CD14-positive monocyte (primary cell): Measurements from ENCODE around the gene CPED1. TPM values are rescaled to one million over a fixed set of nuclear protein-coding genes. Genes with fewer than 3 reads are reported as not detected.

Experiments used
- DNase-seq, 3 donors: peaks; one replicate each; pipeline ENCODE4 v3.0.0-alpha.2; 2011 to 2022
- H2AFZ ChIP-seq: 2 replicates; pipeline ENCODE4 v1.6.0; 2012; ENCODE audit warnings: mild to moderate bottlenecking, low read depth, low read length, inconsistent platforms; ENCODE audit not compliant: insufficient read depth, poor library complexity, severe bottlenecking
- H3K27ac ChIP-seq, 2 donors: 1 replicate in 1 of 2; 2 replicates in 1 of 2; pipeline ENCODE4 v1.5.1; 2012 to 2013; ENCODE audit warnings: low read length in 2 of 2, control low read depth in 1 of 2, inconsistent platforms in 1 of 2, low read depth in 1 of 2, mild to moderate bottlenecking in 1 of 2
- H3K27me3 ChIP-seq, 2 donors: one replicate each; pipeline versions ENCODE4 v1.6.0 to v1.6.1; 2011 to 2013; ENCODE audit warnings: low read length in 2 of 2; ENCODE audit not compliant: control insufficient read depth in 2 of 2, insufficient read depth in 2 of 2
- H3K36me3 ChIP-seq, 2 donors: replicated peaks in 1 of 2; 1 replicate in 1 of 2; 2 replicates in 1 of 2; pipeline versions ENCODE4 v1.5.1 to v1.6.1; 2012 to 2013; ENCODE audit warnings: low read length in 2 of 2, control low read depth in 1 of 2, inconsistent platforms in 1 of 2, mild to moderate bottlenecking in 1 of 2; ENCODE audit not compliant: insufficient read depth in 2 of 2, control insufficient read depth in 1 of 2
- H3K4me1 ChIP-seq, 2 donors: 1 replicate in 1 of 2; 2 replicates in 1 of 2; pipeline versions ENCODE4 v1.5.1 to v1.6.1; 2012 to 2013; ENCODE audit warnings: low read length in 2 of 2, control low read depth in 1 of 2, inconsistent platforms in 1 of 2, mild to moderate bottlenecking in 1 of 2, moderate library complexity in 1 of 2; ENCODE audit not compliant: insufficient read depth in 2 of 2, control insufficient read depth in 1 of 2
- H3K4me2 ChIP-seq: replicated peaks from 2 replicates; pipeline ENCODE3; 2012; ENCODE audit warnings: low read length, moderate library complexity, mild to moderate bottlenecking; ENCODE audit not compliant: poor library complexity, severe bottlenecking; ENCODE audit errors: extremely low read depth
- H3K4me3 ChIP-seq, 3 experiments: fragments of 200-600 bp in 1 of 3; sonication (generic) in 1 of 3; replicated peaks in 1 of 3; 1 replicate in 2 of 3; 2 replicates in 1 of 3; pipeline ENCODE4 v1.5.1; 2011 to 2013; ENCODE audit warnings: low read length in 3 of 3, mild to moderate bottlenecking in 3 of 3, control low read depth in 2 of 3, low read depth in 2 of 3, inconsistent platforms in 1 of 3, moderate library complexity in 1 of 3
- H3K79me2 ChIP-seq: 2 replicates; pipeline ENCODE4 v1.6.0; 2012; ENCODE audit warnings: mild to moderate bottlenecking, control low read depth, inconsistent platforms, low read length, moderate library complexity; ENCODE audit not compliant: insufficient read depth
- H3K9ac ChIP-seq: 2 replicates; pipeline ENCODE4 v1.6.0; 2017; ENCODE audit warnings: low read length, mild to moderate bottlenecking; ENCODE audit not compliant: insufficient read depth, poor library complexity, severe bottlenecking
- H3K9me3 ChIP-seq, 2 donors: replicated peaks in 1 of 2; 1 replicate in 1 of 2; 2 replicates in 1 of 2; pipeline versions ENCODE4 v1.5.1 to v1.6.1; 2012 to 2013; ENCODE audit warnings: low read length in 2 of 2, control low read depth in 1 of 2; ENCODE audit not compliant: control insufficient read depth in 1 of 2, insufficient read depth in 1 of 2
- H4K20me1 ChIP-seq: 2 replicates; pipeline ENCODE4 v1.6.0; 2012; ENCODE audit warnings: mild to moderate bottlenecking, low read length, control low read depth, moderate library complexity; ENCODE audit not compliant: insufficient read depth
- H3K27ac Mint-ChIP-seq, 7 donors: one replicate each; pipeline ENCODE4 v1.8.0; 2020; ENCODE audit warnings: mild to moderate bottlenecking in 7 of 7, mixed read lengths in 7 of 7, moderate library complexity in 6 of 7, inconsistent platforms in 2 of 7
- H3K27me3 Mint-ChIP-seq, 3 donors: one replicate each; pipeline ENCODE4 v1.8.0; 2021 to 2022; ENCODE audit warnings: low read depth in 3 of 3, mild to moderate bottlenecking in 3 of 3, mixed read lengths in 3 of 3, moderate library complexity in 3 of 3, inconsistent platforms in 1 of 3
- H3K36me3 Mint-ChIP-seq, 2 donors: one replicate each; pipeline ENCODE4 v1.8.0; 2020; ENCODE audit warnings: mixed read lengths in 2 of 2, inconsistent platforms in 1 of 2, mild to moderate bottlenecking in 1 of 2
- H3K4me1 Mint-ChIP-seq: one replicate; pipeline ENCODE4 v1.8.0; 2020; ENCODE audit warnings: mild to moderate bottlenecking, mixed read lengths
- H3K4me3 Mint-ChIP-seq, 2 donors: one replicate each; pipeline ENCODE4 v1.8.0; 2020; ENCODE audit warnings: mild to moderate bottlenecking in 2 of 2, mixed read lengths in 2 of 2, moderate library complexity in 1 of 2
- H3K9me3 Mint-ChIP-seq, 7 donors: one replicate each; pipeline ENCODE4 v1.8.0; 2020 to 2022; ENCODE audit warnings: mixed read lengths in 7 of 7, mild to moderate bottlenecking in 6 of 7, moderate library complexity in 6 of 7, inconsistent platforms in 2 of 7
- WGBS: methylation state at CpG from one replicate; pipeline ENCODE4 v1.1.5; 2013; ENCODE audit warnings: missing lambda C conversion rate; ENCODE audit not compliant: insufficient coverage; 5-methylcytosine and 5-hydroxymethylcytosine counted together
- intact Hi-C, 2 donors: fragments of 100-400 bp; cut with micrococcal nuclease; formaldehyde crosslinking; loops; one replicate each; pipeline versions ENCODE4 v1.15.0 to v1.15.1; 2023
- polyA plus RNA-seq, 3 donors: library from polyadenylated mRNA; depleted of rRNA in 1 of 3; unstranded in 2 of 3; stranded (reverse) in 1 of 3; fragments of 300-500 nt in 2 of 3; fragments of >200 nt in 1 of 3; fragmentation: Illumina TruSeq in 2 of 3; gene quantifications; 1 replicate in 2 of 3; 2 replicates in 1 of 3; pipeline ENCODE4 v1.2.3, GENCODE V29; 2012 to 2021
- TF ChIP-seq, protein P1 (sequence below): fragments of 200-600 bp; IDR thresholded peaks from one replicate; pipeline ENCODE4 v1.8.0; 2022; ENCODE audit warnings: antibody characterized with exemption, mild to moderate bottlenecking

CPED1 gene
- polyA plus RNA-seq, 3 donors: 9.8 to 30.0 (median 20.4) TPM

DNA sequence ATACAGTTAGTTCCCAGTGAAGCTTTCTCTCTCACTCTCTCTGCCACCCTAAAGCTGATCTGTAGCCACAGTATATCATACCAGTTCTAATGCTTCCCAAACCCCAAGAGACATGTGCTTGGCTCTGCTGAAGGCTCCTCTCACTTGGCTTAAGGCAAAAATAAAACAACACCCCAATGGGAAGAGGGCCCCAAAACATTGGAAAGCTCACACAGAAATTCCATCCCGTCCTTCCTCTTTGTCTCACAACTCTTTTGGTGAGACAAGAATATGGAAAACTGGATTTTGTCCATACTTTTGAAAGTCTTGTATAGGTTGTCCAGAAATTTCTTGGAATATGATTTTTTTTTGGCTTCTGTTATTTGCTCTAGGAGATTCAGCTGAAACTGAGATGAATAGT is 284.2 kb downstream of the CPED1 start:
- H3K79me2 ChIP-seq: no peaks in the 10 kb centered on the region
- no peak overlapping the region for H3K9ac ChIP-seq
- no peak overlapping the region for H3K4me2 ChIP-seq
- peaks cover 0 to 5% (median 2%) of the 10 kb centered on the region in 7 donors for H3K9me3 Mint-ChIP-seq
- no peaks in the 10 kb centered on the region for H3K9me3 ChIP-seq
- H3K4me3 ChIP-seq: no peak overlapping the region
- peaks cover 0 to 1% (median 0%) of the 10 kb centered on the region in 3 donors for H3K27me3 Mint-ChIP-seq
- TF ChIP-seq, protein P1, sequence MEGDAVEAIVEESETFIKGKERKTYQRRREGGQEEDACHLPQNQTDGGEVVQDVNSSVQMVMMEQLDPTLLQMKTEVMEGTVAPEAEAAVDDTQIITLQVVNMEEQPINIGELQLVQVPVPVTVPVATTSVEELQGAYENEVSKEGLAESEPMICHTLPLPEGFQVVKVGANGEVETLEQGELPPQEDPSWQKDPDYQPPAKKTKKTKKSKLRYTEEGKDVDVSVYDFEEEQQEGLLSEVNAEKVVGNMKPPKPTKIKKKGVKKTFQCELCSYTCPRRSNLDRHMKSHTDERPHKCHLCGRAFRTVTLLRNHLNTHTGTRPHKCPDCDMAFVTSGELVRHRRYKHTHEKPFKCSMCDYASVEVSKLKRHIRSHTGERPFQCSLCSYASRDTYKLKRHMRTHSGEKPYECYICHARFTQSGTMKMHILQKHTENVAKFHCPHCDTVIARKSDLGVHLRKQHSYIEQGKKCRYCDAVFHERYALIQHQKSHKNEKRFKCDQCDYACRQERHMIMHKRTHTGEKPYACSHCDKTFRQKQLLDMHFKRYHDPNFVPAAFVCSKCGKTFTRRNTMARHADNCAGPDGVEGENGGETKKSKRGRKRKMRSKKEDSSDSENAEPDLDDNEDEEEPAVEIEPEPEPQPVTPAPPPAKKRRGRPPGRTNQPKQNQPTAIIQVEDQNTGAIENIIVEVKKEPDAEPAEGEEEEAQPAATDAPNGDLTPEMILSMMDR: no peak
- no peak for DNase-seq
- H3K27ac Mint-ChIP-seq: no peak overlapping the region
- no peak overlapping the region for H3K27ac ChIP-seq
- intact Hi-C loops: no loop called here
- H3K4me3 Mint-ChIP-seq: no peak overlapping the region
- no peaks in the 10 kb centered on the region for H3K4me1 Mint-ChIP-seq
- no peaks in the 10 kb centered on the region for H3K36me3 ChIP-seq
- H3K27me3 ChIP-seq: no peaks in the 10 kb centered on the region
- H4K20me1 ChIP-seq: no peaks in the 10 kb centered on the region
- no peaks in the 10 kb centered on the region for H3K36me3 Mint-ChIP-seq
- WGBS: no CpG with 5 or more reads among the region's 1 CpG
- H3K4me1 ChIP-seq: no peaks in the 10 kb centered on the region
- H2AFZ ChIP-seq: no peak overlapping the region

GRCh38 chr7:121273467-121274167 is 285.1 kb downstream of the CPED1 start:
- H3K4me2 ChIP-seq: no peak overlapping the region
- Mint-ChIP-seq H3K4me3 (no peak overlapping the region), H3K27me3 (peaks cover 0 to 1% (median 0%) of the 10 kb centered on the region in 3 donors), H3K4me1 (no peaks in the 10 kb centered on the region), H3K27ac (no peak overlapping the region), H3K36me3 (no peaks in the 10 kb centered on the region), H3K9me3 (peaks cover 0 to 5% (median 1%) of the 10 kb centered on the region in 7 donors)
- no peaks in the 10 kb centered on the region for H3K27me3 ChIP-seq
- H3K27ac ChIP-seq: no peak overlapping the region
- TF ChIP-seq, protein P1: no peak
- intact Hi-C loops: no loop called here
- DNase-seq: no peak
- no CpG with 5 or more reads among the region's 2 CpGs for WGBS
- no peaks in the 10 kb centered on the region for H3K9me3 ChIP-seq
- no peaks in the 10 kb centered on the region for H3K79me2 ChIP-seq
- no peaks in the 10 kb centered on the region for H3K4me1 ChIP-seq
- H2AFZ ChIP-seq: no peak overlapping the region
- H3K9ac ChIP-seq: no peak overlapping the region
- H3K4me3 ChIP-seq: no peak overlapping the region
- H3K36me3 ChIP-seq: no peaks in the 10 kb centered on the region
- no peaks in the 10 kb centered on the region for H4K20me1 ChIP-seq
